HepG2 (cell line): Measurements from ENCODE around the gene LGALS7B. TPM values are rescaled to one million over a fixed set of nuclear protein-coding genes. Genes with fewer than 3 reads are reported as not detected.

ENCODE experiments used
- ATAC-seq: fragments of 200-7000 bp; cut with Tn5 transposase; 3 replicates; pipeline ENCODE4 v1.9.1; 2020; ENCODE audit warnings: mild to moderate bottlenecking, moderate library complexity
- BruUV-seq: library from RNA; stranded (reverse); fragments of 400-500 nt; replicated peaks from 2 replicates; lab custom pipeline; 2021; lab: Mats Ljungman, UMichigan
- CTCF ChIA-PET: fragments of 300-600 bp; formaldehyde crosslinking; extraction: SDS; loops from one replicate; lab custom pipeline; 2021; ENCODE audit warnings: low total read pairs, inconsistent platforms, low intra/inter-chr PET ratio; lab: Yijun Ruan, JAX
- POLR2A ChIA-PET: fragments of 350-600 bp; sonication (Branson Sonifier 250); formaldehyde crosslinking; loops from one replicate; lab custom pipeline; 2020; ENCODE audit warnings: antibody characterized with exemption, inconsistent platforms; lab: Yijun Ruan, JAX
- DNase-seq: peaks from one replicate; pipeline ENCODE4 v3.0.0-alpha.2; 2015; ENCODE audit warnings: low spot score
- FAIRE-seq: peaks from 3 replicates; lab custom pipeline; 2011; peaks lifted over from hg19 to GRCh38; lab: Jason Lieb, UNC
- H2AFZ ChIP-seq: one replicate; pipeline ENCODE4 v1.6.1; 2011; ENCODE audit warnings: low read length, inconsistent platforms
- H3K27ac ChIP-seq: fragments of 300-600 bp; 3 replicates; pipeline ENCODE4 v1.8.0; 2011; ENCODE audit warnings: mixed run types, mild to moderate bottlenecking, mixed read lengths, low read length, inconsistent platforms; ENCODE audit not compliant: insufficient read depth; ENCODE audit errors: extremely low read length
- H3K27me3 ChIP-seq, 2 experiments: fragments of 200-600 bp in 1 of 2; 2 replicates in 1 of 2; 3 replicates in 1 of 2; pipeline versions ENCODE4 v1.6.0 to v1.8.0; 2011; ENCODE audit warnings: low read length in 2 of 2, mild to moderate bottlenecking in 2 of 2, moderate library complexity in 2 of 2, inconsistent platforms in 1 of 2; ENCODE audit not compliant: insufficient read depth in 2 of 2, control insufficient read depth in 1 of 2
- H3K36me3 ChIP-seq, 2 experiments: fragments of 200-600 bp in 1 of 2; replicated peaks in 1 of 2; 2 replicates in 1 of 2; 3 replicates in 1 of 2; pipeline versions ENCODE4 v1.5.1 to v1.8.0; 2011; ENCODE audit warnings: low read length in 2 of 2, inconsistent platforms in 1 of 2; ENCODE audit not compliant: insufficient read depth in 2 of 2, control insufficient read depth in 1 of 2
- H3K4me1 ChIP-seq: 2 replicates; pipeline ENCODE4 v1.5.1; 2012; ENCODE audit warnings: low read length, inconsistent platforms; ENCODE audit not compliant: insufficient read depth
- H3K4me2 ChIP-seq: 2 replicates; pipeline ENCODE4 v1.6.0; 2011; ENCODE audit warnings: low read depth, low read length, inconsistent platforms
- H3K4me3 ChIP-seq, 3 experiments: fragments of 200-600 bp in 1 of 3; sonication (generic), shearing (Covaris generic) in 1 of 3; replicated peaks in 1 of 3; 2 replicates each; pipeline ENCODE4 v1.5.1; 2011 to 2016; ENCODE audit warnings: low read length in 3 of 3, inconsistent platforms in 2 of 3, low read depth in 2 of 3, mild to moderate bottlenecking in 2 of 3, control low read depth in 1 of 3, mixed read lengths in 1 of 3; ENCODE audit not compliant: insufficient read depth in 1 of 3
- H3K79me2 ChIP-seq: one replicate; pipeline ENCODE4 v1.6.1; 2011; ENCODE audit warnings: low read length, inconsistent platforms; ENCODE audit not compliant: insufficient read depth
- H3K9ac ChIP-seq: 2 replicates; pipeline ENCODE4 v1.6.0; 2011; ENCODE audit warnings: mild to moderate bottlenecking, low read depth, low read length, inconsistent platforms; ENCODE audit not compliant: insufficient read depth
- H3K9me3 ChIP-seq: 2 replicates; pipeline ENCODE4 v1.5.1; 2012; ENCODE audit warnings: mild to moderate bottlenecking, low read length
- H4K20me1 ChIP-seq: 2 replicates; pipeline ENCODE4 v1.6.0; 2011; ENCODE audit warnings: inconsistent platforms, mild to moderate bottlenecking, low read length, moderate library complexity; ENCODE audit not compliant: insufficient read depth
- AGO1 ChIP-seq: fragments of 200-400 bp; formaldehyde crosslinking; IDR thresholded peaks from 2 replicates; pipeline ENCODE4 v1.6.1; 2017; ENCODE audit warnings: mild to moderate bottlenecking, low read depth, low read length, moderate library complexity; ENCODE audit not compliant: poor library complexity, severe bottlenecking
- HNRNPL ChIP-seq: fragments of 200-400 bp; formaldehyde crosslinking; IDR thresholded peaks from 2 replicates; pipeline ENCODE4 v1.6.1; 2017; ENCODE audit warnings: mild to moderate bottlenecking, low read depth, low read length
- ZNF816 ChIP-seq: sonication (generic); formaldehyde crosslinking; IDR thresholded peaks from 2 replicates; pipeline ENCODE4 v1.8.0; 2022; ENCODE audit warnings: missing genetic modification reagents, mild to moderate bottlenecking, borderline replicate concordance
- WGBS: methylation state at CpG from one replicate; pipeline ENCODE4 v1.1.6; 2017; ENCODE audit warnings: low lambda C conversion rate; 5-methylcytosine and 5-hydroxymethylcytosine counted together
- in situ Hi-C: cut with HindIII; loops from 2 replicates; pipeline ENCODE4 v1.10.0; 2017; ENCODE audit warnings: low pct_unique_long_range_greater_than_20kb; ENCODE audit not compliant: extremely low pct_ligation_motif_present
- intact Hi-C: fragments of 100-400 bp; cut with micrococcal nuclease; formaldehyde crosslinking; loops from one replicate; pipeline ENCODE4 v1.10.0; 2022; ENCODE audit not compliant: unreplicated experiment
- polyA plus RNA-seq, 8 experiments: library from polyadenylated mRNA; depleted of rRNA in 3 of 8; stranded (reverse) in 7 of 8; unstranded in 1 of 8; fragments of >200 nt; fragmentation: Illumina TruSeq in 4 of 8; extraction: Trizol in 4 of 8; gene quantifications; 2 replicates each; pipeline versions ENCODE4 v1.2.1 to v1.2.3, GENCODE V29; 2011 to 2016; ENCODE audit warnings: low read depth in 4 of 8, missing spikeins in 1 of 8, mixed read lengths in 1 of 8; ENCODE audit not compliant: insufficient read depth in 1 of 8
- small RNA-seq, 3 experiments: library from RNA; depleted of rRNA; stranded (forward); fragments of <200 nt; gene quantifications; one replicate each; pipeline ENCODE3, GENCODE V24; 2012; ENCODE audit warnings: low read depth in 2 of 3, low replicate concordance in 1 of 3; ENCODE audit not compliant: insufficient read length in 3 of 3, insufficient read depth in 2 of 3
- total RNA-seq, 5 experiments: library from RNA; depleted of rRNA; stranded (reverse); fragments of >200 nt; fragmentation: Illumina TruSeq; extraction: Trizol; gene quantifications; 2 replicates each; pipeline ENCODE4 v1.2.3, GENCODE V29; 2016; ENCODE audit warnings: low read depth in 1 of 5

The LGALS7B gene
- total and polyA plus RNA-seq, 2 of the 13 experiments (the other 11 are each of a cell fraction or from before 2014, with no cell fraction given): 1.7 to 2.1 TPM

DNA sequence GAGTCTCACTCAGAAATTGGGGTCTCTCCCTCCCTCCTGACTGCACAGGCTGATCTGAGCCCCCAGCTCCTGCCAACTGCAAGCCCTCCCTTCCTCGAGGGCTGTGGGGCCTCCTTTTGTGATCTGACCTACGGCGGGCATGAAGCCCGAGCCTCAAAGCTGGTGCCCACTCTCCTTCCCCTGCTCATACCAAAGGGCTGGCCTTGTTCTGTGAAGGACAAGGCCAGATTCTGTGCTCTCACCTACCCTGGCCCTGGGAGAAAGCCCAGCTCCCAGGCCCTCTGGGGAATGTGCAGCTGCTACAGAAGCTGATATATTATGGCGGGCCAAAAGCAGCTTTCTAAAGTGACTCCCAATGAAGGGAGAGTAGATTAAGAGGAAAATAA, 51.6 kb downstream of the LGALS7B start:
- WGBS: 95% methylated on average over 4 of the region's 5 CpGs
- H2AFZ ChIP-seq: no peak overlapping the region
- intact Hi-C loops: no loop called here
- ChIA-PET POLR2A (interaction anchor here (0.8 to 4.4 kb wide), 4 partner anchors 9 to 107 kb away, joined by 3 to 42 read pairs (median 12); partner anchors contain the start of genes ECH1 and HNRNPL), CTCF (no interaction called here)
- FAIRE-seq: no peak
- no peak overlapping the region for H3K4me2 ChIP-seq
- H4K20me1 ChIP-seq: peaks cover 40% of the 10 kb centered on the region
- no peak overlapping the region for H3K9ac ChIP-seq
- DNase-seq: no peak
- no peak overlapping the region for H3K27ac ChIP-seq
- peaks cover 87% of the 10 kb centered on the region for H3K4me1 ChIP-seq
- H3K79me2 ChIP-seq: peaks cover 33% of the 10 kb centered on the region
- no peaks in the 10 kb centered on the region for H3K9me3 ChIP-seq
- peaks cover 48 to 96% of the 10 kb centered on the region in 2 experiments for H3K36me3 ChIP-seq
- no peak for TF ChIP-seq AGO1
- 0 out of 2 replicates have a peak, but pooled peaks have one; percentile 46 for TF ChIP-seq HNRNPL
- TF ChIP-seq ZNF816 (CRISPR knock-in tag): no peak
- no peaks in the 10 kb centered on the region for H3K27me3 ChIP-seq
- H3K4me3 ChIP-seq: no peak overlapping the region
- ATAC-seq: no peak
- in situ Hi-C loops: no loop called here
- no TSS peak for BruUV-seq

Small RNA genes lying within 50 kb of the gene (small RNA-seq; reads per million reads assigned to genes)
- 0.10 to 0.97 (median 0.33) reads per million in 3 experiments for gene RNU6-140P

Other genes with a start within 250 kb of the LGALS7B start
- gene MAP4K1, start 171.2 kb upstream of the LGALS7B start, total RNA-seq (2016; rRNA removed; fragmentation: Illumina TruSeq; extraction: Trizol): 0.89 TPM in 1 of 2 replicates, not detected in the other
- 0.24 and 0.35 TPM in 2 replicates for gene MAP4K1, start 171.2 kb upstream of the LGALS7B start, polyA plus RNA-seq (2011; rRNA removed)
- gene EIF3K, start 170.0 kb upstream of the LGALS7B start, total RNA-seq (2016; rRNA removed; fragmentation: Illumina TruSeq; extraction: Trizol): 258 and 351 TPM in 2 replicates
- gene EIF3K, start 170.0 kb upstream of the LGALS7B start, polyA plus RNA-seq (2011; rRNA removed): 179 and 230 TPM in 2 replicates
- gene ACTN4, start 141.6 kb upstream of the LGALS7B start, total RNA-seq (2016; rRNA removed; fragmentation: Illumina TruSeq; extraction: Trizol): 167 and 192 TPM in 2 replicates
- 171 and 223 TPM in 2 replicates for gene ACTN4, start 141.6 kb upstream of the LGALS7B start, polyA plus RNA-seq (2011; rRNA removed)
- 0.62 and 1.6 TPM in 2 replicates for gene CAPN12, start 44.7 kb upstream of the LGALS7B start, total RNA-seq (2016; rRNA removed; fragmentation: Illumina TruSeq; extraction: Trizol)
- gene CAPN12, start 44.7 kb upstream of the LGALS7B start, polyA plus RNA-seq (2011; rRNA removed): 13.6 and 20.4 TPM in 2 replicates
- gene LGALS7, start 15.7 kb upstream of the LGALS7B start, total RNA-seq (2016; rRNA removed; fragmentation: Illumina TruSeq; extraction: Trizol): not detected in 2 replicates
- 0.73 and 0.85 TPM in 2 replicates for gene LGALS7, start 15.7 kb upstream of the LGALS7B start, polyA plus RNA-seq (2011; rRNA removed)
- 0.24 and 0.32 TPM in 2 replicates for gene LGALS4, start 23.7 kb downstream of the LGALS7B start, total RNA-seq (2016; rRNA removed; fragmentation: Illumina TruSeq; extraction: Trizol)
- gene LGALS4, start 23.7 kb downstream of the LGALS7B start, polyA plus RNA-seq (2011; rRNA removed): 0.48 and 0.71 TPM in 2 replicates
- gene ECH1, start 42.6 kb downstream of the LGALS7B start, total RNA-seq (2016; rRNA removed; fragmentation: Illumina TruSeq; extraction: Trizol): 45.4 and 54.8 TPM in 2 replicates
- gene ECH1, start 42.6 kb downstream of the LGALS7B start, polyA plus RNA-seq (2011; rRNA removed): 198 and 277 TPM in 2 replicates
- gene HNRNPL, start 60.8 kb downstream of the LGALS7B start, total RNA-seq (2016; rRNA removed; fragmentation: Illumina TruSeq; extraction: Trizol): 270 and 278 TPM in 2 replicates
- 148 and 156 TPM in 2 replicates for gene HNRNPL, start 60.8 kb downstream of the LGALS7B start, polyA plus RNA-seq (2011; rRNA removed)
- 10.3 and 11.4 TPM in 2 replicates for gene RINL, start 89.1 kb downstream of the LGALS7B start, total RNA-seq (2016; rRNA removed; fragmentation: Illumina TruSeq; extraction: Trizol)
- gene RINL, start 89.1 kb downstream of the LGALS7B start, polyA plus RNA-seq (2011; rRNA removed): 18.0 and 18.5 TPM in 2 replicates
- 20.3 and 22.3 TPM in 2 replicates for gene SIRT2, start 110.4 kb downstream of the LGALS7B start, total RNA-seq (2016; rRNA removed; fragmentation: Illumina TruSeq; extraction: Trizol)
- 26.1 and 32.6 TPM in 2 replicates for gene SIRT2, start 110.4 kb downstream of the LGALS7B start, polyA plus RNA-seq (2011; rRNA removed)
- 13.8 and 14.9 TPM in 2 replicates for gene NFKBIB, start 110.8 kb downstream of the LGALS7B start, total RNA-seq (2016; rRNA removed; fragmentation: Illumina TruSeq; extraction: Trizol)
- 8.6 and 11.5 TPM in 2 replicates for gene NFKBIB, start 110.8 kb downstream of the LGALS7B start, polyA plus RNA-seq (2011; rRNA removed)
- not detected in 2 replicates for gene CCER2, start 123.0 kb downstream of the LGALS7B start, total RNA-seq (2016; rRNA removed; fragmentation: Illumina TruSeq; extraction: Trizol)
- gene CCER2, start 123.0 kb downstream of the LGALS7B start, polyA plus RNA-seq (2011; rRNA removed): 0.08 and 0.24 TPM in 2 replicates
- gene SARS2, start 141.6 kb downstream of the LGALS7B start, total RNA-seq (2016; rRNA removed; fragmentation: Illumina TruSeq; extraction: Trizol): 30.1 and 48.6 TPM in 2 replicates
- 40.0 and 41.5 TPM in 2 replicates for gene SARS2, start 141.6 kb downstream of the LGALS7B start, polyA plus RNA-seq (2011; rRNA removed)
- 54.8 and 75.1 TPM in 2 replicates for gene MRPS12, start 141.7 kb downstream of the LGALS7B start, total RNA-seq (2016; rRNA removed; fragmentation: Illumina TruSeq; extraction: Trizol)
- 27.5 and 39.4 TPM in 2 replicates for gene MRPS12, start 141.7 kb downstream of the LGALS7B start, polyA plus RNA-seq (2011; rRNA removed)
- gene FBXO17, start 186.5 kb downstream of the LGALS7B start, total RNA-seq (2016; rRNA removed; fragmentation: Illumina TruSeq; extraction: Trizol): 17.9 and 22.1 TPM in 2 replicates
- gene FBXO17, start 186.5 kb downstream of the LGALS7B start, polyA plus RNA-seq (2011; rRNA removed): 58.7 and 64.8 TPM in 2 replicates
- 0.15 and 0.49 TPM in 2 replicates for gene FBXO27, start 243.3 kb downstream of the LGALS7B start, total RNA-seq (2016; rRNA removed; fragmentation: Illumina TruSeq; extraction: Trizol)
- gene FBXO27, start 243.3 kb downstream of the LGALS7B start, polyA plus RNA-seq (2011; rRNA removed): 2.0 and 2.8 TPM in 2 replicates